Loucy (cell line): Measurements from ENCODE around the gene TRPM3.

ENCODE experiments used
- EZH2phosphoT487 ChIP-seq: fragments of 200-600 bp; IDR thresholded peaks from 2 replicates; pipeline ENCODE4 v1.6.1; 2018; ENCODE audit warnings: antibody characterized with exemption, mild to moderate bottlenecking, moderate library complexity, borderline replicate concordance
- TF ChIP-seq, protein P1 (sequence below): fragments of 200-600 bp; sonication (generic); conservative IDR thresholded peaks from 2 replicates; pipeline ENCODE4 v1.5.1; 2014; ENCODE audit warnings: mild to moderate bottlenecking, antibody characterized with exemption, low read length

GRCh38 chr9:71003346-71003745, 118.1 kb downstream of the TRPM3 start:
- TF ChIP-seq, protein P1, sequence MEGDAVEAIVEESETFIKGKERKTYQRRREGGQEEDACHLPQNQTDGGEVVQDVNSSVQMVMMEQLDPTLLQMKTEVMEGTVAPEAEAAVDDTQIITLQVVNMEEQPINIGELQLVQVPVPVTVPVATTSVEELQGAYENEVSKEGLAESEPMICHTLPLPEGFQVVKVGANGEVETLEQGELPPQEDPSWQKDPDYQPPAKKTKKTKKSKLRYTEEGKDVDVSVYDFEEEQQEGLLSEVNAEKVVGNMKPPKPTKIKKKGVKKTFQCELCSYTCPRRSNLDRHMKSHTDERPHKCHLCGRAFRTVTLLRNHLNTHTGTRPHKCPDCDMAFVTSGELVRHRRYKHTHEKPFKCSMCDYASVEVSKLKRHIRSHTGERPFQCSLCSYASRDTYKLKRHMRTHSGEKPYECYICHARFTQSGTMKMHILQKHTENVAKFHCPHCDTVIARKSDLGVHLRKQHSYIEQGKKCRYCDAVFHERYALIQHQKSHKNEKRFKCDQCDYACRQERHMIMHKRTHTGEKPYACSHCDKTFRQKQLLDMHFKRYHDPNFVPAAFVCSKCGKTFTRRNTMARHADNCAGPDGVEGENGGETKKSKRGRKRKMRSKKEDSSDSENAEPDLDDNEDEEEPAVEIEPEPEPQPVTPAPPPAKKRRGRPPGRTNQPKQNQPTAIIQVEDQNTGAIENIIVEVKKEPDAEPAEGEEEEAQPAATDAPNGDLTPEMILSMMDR: no peak
- no peak for TF ChIP-seq EZH2phosphoT487
